ENCODE data around the gene TTC7B.

DNA sequence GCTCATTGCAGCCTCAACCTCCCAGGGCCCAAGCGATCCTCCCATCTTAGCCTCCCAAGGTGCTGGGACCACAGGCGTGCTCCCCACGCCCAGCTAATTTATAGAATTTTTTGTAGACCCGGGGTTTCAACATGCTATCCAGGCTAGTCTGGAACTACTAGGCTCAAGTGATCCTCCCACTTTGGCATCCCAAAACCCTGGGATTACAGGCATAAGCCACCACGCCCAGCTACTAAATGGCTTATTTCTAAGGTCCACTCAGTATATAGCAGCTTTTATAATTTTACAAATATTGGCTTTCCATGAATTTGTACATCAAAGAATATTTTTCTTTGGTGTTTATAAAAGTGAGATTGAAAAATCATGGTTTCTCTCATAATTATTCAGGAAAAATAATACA is 167.8 kb downstream of the TTC7B start:
- TF ChIP-seq, protein P1, sequence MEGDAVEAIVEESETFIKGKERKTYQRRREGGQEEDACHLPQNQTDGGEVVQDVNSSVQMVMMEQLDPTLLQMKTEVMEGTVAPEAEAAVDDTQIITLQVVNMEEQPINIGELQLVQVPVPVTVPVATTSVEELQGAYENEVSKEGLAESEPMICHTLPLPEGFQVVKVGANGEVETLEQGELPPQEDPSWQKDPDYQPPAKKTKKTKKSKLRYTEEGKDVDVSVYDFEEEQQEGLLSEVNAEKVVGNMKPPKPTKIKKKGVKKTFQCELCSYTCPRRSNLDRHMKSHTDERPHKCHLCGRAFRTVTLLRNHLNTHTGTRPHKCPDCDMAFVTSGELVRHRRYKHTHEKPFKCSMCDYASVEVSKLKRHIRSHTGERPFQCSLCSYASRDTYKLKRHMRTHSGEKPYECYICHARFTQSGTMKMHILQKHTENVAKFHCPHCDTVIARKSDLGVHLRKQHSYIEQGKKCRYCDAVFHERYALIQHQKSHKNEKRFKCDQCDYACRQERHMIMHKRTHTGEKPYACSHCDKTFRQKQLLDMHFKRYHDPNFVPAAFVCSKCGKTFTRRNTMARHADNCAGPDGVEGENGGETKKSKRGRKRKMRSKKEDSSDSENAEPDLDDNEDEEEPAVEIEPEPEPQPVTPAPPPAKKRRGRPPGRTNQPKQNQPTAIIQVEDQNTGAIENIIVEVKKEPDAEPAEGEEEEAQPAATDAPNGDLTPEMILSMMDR (IDR thresholded peaks at IDR 0.05; ENCODE audit: poor library complexity, severe bottlenecking) = no peak
- no peak for TF ChIP-seq TAF1 (IDR thresholded peaks at IDR 0.05; ENCODE audit: low read depth)
- TF ChIP-seq RAD21 (conservative IDR thresholded peaks at IDR 0.05) = no peak
- no peak for TF ChIP-seq EZH2 (IDR thresholded peaks at IDR 0.05; ENCODE audit: borderline replicate concordance, insufficient read depth, low read length, poor library complexity, severe bottlenecking)
